PC-3 (cell line): ENCODE results near the gene ZNF710.

ENCODE experiments used
- EZH2 ChIP-seq: fragments of 300-600 bp; sonication (generic); IDR thresholded peaks from one replicate; pipeline ENCODE4 v1.6.1; 2017; ENCODE audit warnings: antibody characterized with exemption, mild to moderate bottlenecking, low read length; ENCODE audit not compliant: unreplicated experiment
- TF ChIP-seq, protein P1 (sequence below): fragments of 300-600 bp; sonication (generic); conservative IDR thresholded peaks from 2 replicates; pipeline ENCODE4 v1.5.1; 2017; ENCODE audit warnings: antibody characterized with exemption, low read depth, mild to moderate bottlenecking, low read length

DNA sequence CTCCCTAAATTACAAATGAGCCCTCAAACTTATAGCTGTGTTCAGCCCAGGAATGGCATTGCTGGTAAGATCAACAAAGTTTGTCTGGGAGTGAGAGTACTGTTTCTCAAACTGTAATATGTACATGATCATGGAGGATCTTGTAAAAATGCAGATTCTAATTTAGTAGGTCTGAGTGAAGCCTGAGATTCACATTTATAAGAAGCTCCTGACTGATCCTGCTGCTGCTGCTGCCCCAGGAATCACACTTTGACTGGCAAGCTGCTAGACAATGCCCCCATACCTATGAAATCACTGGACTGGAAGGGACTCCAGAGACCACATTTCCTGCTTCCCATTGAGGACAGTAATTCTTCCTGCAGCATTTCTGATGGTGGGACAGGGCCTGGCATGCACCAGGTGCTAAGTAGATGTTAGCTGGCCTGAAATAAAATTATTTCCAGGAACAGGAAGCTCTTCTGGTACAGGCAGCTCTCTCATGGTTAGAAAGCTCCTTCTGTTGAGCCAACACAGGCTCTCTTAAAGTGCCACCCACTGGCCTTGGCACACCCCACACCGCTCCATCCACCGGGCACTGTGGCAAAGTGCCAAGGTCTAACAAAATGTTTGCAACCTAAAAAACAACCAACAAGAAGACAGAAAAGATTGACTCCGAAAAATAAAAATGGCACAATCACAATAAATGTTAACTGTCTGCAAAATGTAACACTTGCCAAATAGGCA is 36.7 kb upstream of the ZNF710 start:
- TF ChIP-seq, protein P1, sequence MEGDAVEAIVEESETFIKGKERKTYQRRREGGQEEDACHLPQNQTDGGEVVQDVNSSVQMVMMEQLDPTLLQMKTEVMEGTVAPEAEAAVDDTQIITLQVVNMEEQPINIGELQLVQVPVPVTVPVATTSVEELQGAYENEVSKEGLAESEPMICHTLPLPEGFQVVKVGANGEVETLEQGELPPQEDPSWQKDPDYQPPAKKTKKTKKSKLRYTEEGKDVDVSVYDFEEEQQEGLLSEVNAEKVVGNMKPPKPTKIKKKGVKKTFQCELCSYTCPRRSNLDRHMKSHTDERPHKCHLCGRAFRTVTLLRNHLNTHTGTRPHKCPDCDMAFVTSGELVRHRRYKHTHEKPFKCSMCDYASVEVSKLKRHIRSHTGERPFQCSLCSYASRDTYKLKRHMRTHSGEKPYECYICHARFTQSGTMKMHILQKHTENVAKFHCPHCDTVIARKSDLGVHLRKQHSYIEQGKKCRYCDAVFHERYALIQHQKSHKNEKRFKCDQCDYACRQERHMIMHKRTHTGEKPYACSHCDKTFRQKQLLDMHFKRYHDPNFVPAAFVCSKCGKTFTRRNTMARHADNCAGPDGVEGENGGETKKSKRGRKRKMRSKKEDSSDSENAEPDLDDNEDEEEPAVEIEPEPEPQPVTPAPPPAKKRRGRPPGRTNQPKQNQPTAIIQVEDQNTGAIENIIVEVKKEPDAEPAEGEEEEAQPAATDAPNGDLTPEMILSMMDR: no peak
- TF ChIP-seq EZH2: no peak
